GM12891 (cell line): Measurements from ENCODE around the gene DEPP1.

Source experiments
- POLR2A ChIP-seq: IDR thresholded peaks from 2 replicates; pipeline ENCODE4 v1.6.1; 2011; ENCODE audit warnings: low read depth, low read length, control low read depth
- POLR2AphosphoS5 ChIP-seq: IDR thresholded peaks from 2 replicates; pipeline ENCODE4 v1.6.1; 2011; ENCODE audit warnings: low read depth, low read length, control low read depth
- TAF1 ChIP-seq: IDR thresholded peaks from 2 replicates; pipeline ENCODE4 v1.6.1; 2011; ENCODE audit warnings: low read depth, low read length, control low read depth

DNA sequence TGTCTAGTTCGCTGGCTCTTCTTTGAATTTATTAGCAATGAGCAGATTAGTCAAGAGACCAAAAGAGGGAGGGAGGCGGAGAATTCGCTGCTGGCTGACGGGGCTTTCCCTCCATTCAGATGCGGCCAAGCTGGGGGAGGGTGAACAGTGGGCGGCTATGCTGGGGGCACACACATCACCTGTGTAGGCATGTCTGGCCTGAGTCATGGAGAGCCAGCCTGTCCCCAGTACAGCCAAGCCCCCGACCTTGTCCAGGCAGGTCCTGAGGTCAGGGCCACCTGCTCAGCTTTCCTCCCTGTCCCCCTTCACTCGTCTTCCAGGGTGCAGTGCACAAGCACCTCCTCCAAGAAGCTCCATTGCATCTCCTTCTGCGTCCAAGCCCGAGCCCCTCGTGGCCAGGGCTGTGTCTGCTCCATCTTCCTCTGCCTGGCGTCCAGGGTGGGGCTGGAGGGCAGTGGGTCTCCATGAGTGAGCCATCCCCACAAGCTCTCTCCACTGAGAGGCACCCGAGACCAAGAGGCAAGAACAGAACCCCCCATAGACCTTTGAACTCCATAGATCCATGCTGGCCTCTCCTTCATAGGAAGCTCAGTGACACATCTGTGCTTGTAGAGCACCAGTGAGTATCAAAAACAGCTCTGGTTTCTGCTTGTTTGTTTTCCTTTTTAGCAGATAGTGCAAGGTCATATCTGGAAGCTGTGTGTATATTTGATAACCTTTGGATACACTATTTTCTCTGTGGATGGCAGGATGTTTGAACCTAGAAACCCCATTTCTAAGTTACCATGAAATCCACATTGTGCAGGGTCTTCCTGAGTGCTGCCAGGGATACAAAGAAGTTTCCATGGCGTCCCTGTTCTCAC lies 1.9 kb upstream of the DEPP1 start:
- TF ChIP-seq POLR2A (no peak), POLR2AphosphoS5 (no peak), TAF1 (no peak)
